GM19351 (cell line): ENCODE measurements around the gene PRR29.

ENCODE experiments used
- ATAC-seq: cut with Tn5 transposase; IDR thresholded peaks from one replicate; pipeline ENCODE4 v1.9.1; 2021; ENCODE audit warnings: mild to moderate bottlenecking, moderate library complexity; ENCODE audit not compliant: unreplicated experiment

PRR29 gene

DNA sequence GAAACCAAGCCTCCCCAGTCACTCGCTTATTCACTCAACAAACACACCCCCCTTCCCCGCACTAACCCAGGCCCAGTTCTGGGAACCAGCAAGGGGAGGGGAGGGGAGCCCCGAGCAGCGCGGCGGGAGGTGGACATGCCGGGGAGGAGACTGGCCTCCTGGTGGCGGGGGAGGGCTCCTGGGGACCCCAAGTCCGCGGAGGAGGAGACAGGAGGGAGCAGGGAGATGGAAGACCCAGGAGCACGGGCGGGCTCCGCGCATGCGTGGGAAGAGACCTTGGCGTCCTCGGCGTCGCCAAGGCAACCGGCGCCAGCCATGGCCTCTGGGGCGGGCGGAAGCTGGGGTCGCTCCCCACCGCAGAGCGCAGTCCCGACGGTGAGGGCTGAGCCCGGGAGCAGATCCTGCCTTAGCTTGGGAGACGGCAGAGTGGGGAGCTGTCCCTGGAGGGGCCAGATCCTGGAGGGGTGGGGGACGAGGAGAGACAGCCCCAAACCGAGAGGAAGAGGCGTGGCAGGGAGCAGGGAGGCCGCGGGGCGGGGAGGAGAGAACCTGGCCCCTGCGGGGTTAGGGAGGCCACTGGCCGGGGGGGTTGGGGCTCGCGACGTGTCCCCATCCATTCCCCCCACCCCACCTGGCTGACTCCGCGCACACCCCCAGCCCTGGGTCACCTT lies at the start of gene PRR29:
Gene PRR29, plus strand, starts transcription at position 302 of the 671 bp plus-strand sequence. Its CDS starts 14 bp downstream, at position 316.
- peak; percentile 59 for ATAC-seq

DNA sequence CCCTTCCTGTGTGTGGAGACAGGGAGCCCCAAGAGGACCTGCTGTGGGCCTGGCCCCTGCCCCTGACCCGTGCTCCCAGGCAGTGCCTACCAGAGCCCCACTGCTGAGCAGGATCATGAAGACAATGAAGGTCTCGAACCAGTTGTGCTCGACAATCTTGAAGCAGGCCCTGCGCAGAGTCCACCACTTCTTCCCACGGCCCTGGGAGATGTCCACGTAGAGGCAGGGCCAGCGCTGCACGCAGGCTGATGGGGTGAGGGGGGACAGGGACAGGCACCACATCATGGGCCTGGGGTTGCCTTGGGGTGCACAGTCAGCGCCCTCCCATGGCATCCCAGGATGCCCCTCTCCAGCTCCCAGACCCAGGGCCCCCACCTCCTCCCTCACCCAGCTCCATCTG lies 49.6 kb upstream of the PRR29 start:
- no peak for ATAC-seq

- no peak for ATAC-seq
Observed at GRCh38 chr17:63949576-63950250, 48.4 kb upstream of the PRR29 start.

DNA sequence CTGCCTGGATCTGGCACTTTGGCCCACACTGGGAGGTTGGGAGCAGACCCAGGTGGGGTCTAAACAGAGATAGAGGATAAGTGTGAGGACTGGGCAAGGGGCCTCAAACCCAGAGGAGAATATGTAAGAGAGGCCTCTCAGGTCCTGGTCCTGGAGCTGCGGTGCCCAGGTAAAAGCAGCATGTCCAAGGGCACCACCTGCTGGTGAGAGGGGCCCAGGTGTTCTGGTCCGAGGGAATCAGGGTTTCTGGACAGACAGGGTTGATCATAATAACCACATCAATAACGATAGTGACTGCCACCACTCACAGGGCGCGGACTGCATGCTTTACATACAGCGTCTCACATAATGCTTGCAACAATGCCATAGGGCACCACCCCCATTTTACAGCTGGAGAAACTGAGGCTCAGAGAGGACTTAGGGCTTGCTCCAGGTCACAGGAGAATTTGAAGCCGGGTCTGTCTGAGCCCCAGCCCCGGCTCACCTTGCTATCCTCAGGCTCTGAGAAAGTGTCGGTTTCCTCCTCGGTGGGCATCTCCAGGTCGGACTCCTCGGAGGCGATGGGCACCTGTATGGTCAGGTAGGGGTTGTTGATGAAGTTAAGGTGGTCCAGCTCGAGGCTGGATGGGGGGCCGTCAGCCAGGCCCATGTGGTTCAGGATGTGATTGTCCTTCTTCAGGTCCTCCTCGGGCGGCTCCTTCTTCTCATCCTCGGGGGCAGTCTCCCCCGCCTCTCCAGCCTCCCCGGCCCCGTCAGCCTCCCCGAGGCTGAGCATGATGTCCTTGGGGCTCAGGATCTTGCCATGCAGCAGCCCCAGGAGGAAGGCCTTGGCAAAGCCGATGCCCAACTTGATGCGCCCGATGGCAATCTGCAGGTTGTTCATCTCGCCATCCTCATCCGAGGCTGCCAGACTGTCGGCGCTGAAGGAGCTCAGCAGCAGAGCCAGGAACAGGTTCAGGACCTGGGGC lies 46.9 kb upstream of the PRR29 start:
- no peak for ATAC-seq

GRCh38 chr17:63954402-63955063 lies 43.6 kb upstream of the PRR29 start:
- ATAC-seq = no peak

DNA sequence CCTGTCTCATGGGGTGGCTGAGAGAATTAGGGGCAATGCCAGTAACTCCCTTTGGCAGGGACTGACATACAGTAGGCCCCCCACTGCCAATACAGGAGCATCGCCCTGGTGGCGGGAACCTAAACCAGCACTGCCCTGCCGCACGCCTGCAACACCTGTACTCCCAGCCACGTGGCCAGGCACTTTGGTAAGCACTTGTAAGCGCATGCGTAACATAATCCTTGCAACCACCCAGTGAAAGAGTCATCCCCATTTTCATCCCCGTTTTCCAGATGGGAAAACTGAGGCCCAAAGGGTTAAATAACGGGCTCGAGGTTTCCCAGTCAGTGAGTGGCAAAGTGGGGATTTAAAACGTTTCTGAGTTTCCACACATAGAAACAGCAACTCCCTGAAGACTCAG lies 42.9 kb upstream of the PRR29 start:
- no peak for ATAC-seq

DNA sequence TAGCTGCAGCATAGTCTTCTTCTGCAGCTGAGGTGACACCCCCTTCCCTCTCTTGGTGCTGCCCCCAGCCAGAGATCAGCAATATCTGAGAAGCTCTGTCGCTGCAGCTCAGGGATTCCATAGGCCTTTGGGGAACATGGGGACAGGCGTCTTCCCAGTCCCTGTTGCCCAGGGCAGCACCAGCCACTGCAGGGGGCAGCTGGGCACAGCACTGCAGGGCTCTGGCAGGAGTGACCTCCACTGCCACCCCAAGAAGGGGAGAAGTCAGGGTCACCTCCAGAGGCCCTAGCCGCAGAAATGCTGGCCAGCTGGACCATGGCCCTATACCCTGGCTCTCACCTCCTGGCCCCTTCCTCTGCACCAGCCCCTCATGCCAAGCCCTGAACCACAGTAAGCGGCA lies 42.4 kb upstream of the PRR29 start:
- ATAC-seq = no peak

DNA sequence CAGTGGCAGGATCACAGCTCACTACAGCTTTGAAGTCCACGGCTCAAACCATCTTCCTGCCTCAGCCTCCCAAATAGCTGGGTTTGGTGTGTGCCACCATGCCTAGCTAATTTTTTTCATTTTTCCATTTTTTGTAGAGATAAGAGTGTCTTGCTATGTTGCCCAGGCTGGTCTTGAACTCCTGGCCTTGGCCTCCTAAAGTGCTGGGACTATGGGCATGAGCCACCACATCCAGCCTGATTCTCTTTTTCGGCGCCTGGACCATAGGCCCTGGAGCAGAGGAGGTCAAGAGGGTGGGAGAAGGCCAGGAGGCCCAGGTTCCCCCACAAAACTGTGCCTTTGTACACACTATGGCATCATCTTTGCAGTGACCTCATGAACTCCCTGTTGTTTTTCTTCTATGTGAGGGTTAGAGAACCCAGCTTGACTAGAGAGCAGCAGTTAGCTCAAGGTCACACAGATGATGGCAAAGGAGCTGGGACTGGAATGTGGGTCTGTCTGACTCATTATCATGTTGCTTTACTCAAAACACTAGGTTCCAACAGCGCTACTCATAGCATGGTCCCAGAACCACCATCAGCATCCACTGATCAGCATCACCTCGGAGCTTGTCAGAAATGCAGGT lies 41.7 kb upstream of the PRR29 start:
- ATAC-seq = no peak

DNA sequence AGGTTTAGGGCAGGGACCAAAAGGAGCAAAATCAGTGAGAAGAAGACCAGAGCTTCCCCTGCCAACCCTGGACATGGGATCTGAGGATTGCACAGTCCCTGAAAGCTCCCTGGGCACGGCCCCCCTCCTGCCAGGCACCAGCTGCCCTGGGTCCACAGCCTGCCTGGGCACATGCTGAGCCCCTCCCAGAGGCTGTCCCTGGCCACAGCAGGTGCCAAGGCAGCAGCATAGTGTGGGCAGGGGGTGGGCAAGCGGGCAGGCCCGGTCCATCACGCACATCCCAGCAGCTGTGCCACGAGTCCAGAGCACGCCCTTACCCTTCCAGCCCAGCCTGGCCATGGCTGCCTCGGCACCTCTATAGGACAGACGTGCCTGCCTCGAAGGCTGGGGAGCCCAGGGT lies 38.1 kb upstream of the PRR29 start:
- no peak for ATAC-seq

GRCh38 chr17:63960430-63960829 lies 37.7 kb upstream of the PRR29 start:
- ATAC-seq = no peak

GRCh38 chr17:63961355-63962212 lies 36.6 kb upstream of the PRR29 start:
- no peak for ATAC-seq

GRCh38 chr17:63962298-63962744 lies 35.8 kb upstream of the PRR29 start:
- no peak for ATAC-seq

GRCh38 chr17:63963123-63963522 lies 35.0 kb upstream of the PRR29 start:
- no peak for ATAC-seq

DNA sequence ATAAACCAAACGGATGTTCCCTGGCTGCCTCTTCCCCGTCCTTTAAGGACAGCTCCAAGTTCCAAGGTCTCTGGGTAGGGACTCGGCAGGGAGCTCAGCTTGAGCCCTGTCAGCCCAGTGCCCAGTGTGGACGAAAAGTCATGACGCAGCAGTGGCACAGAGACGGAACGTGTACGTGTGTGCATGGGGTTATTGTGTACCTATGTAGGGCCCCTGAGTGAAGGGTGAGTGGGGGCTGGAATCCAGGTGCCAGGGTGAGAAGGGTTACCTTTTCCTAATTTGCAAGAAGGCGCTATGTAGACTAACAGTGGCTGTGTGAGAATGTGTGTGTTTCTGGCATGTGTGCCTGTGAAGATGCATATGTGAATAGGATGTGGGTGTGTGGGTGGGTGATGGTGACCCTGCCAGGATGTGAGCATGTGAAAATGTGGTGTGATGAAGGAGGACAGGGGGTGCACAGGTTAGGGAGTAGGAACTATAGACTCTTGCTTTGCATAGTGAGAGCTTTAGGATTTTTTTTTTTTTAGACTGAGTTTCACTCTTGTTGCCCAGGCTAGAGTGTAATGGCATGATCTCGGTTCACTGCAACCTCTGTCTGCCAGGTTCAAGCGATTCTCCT lies 31.4 kb upstream of the PRR29 start:
- ATAC-seq = peak; percentile 65

DNA sequence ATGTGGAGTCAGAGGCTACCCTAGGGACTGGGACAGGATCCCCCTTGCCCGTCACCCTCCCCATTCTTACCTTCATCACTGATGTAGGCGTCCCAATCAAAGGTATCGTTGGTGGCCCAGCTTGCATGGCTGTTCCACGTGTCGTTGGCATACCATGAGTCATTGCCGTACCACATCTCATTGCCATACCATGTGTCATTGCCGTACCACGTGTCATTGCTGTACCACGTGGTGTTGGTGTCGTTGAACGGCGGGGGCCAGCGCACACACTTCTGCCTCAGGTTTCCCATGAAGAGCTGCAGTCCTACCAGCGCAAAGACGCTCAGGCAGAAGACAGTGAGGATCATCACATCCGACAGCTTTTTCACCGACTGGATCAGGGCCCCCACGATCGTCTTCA lies 30.2 kb upstream of the PRR29 start:
- no peak for ATAC-seq

DNA sequence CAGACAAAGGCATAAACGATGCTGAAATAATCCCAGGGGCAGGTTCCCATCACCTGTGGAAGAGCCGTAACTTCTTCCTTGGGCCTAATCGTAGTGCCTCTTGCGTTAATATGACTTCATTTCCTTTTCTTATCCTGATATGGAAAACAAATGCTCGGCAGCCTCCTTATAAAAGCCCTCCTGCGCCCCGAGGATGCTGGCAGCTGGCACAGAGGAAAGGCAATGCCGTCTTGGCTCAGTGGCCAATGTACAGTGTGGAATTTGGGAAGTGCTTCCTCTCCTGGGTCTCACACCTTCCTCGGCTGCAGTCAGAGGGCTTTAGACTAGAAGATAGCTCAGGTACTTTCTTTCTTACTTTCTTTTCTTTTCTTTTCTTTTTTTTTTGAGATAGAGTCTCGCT lies 28.9 kb upstream of the PRR29 start:
- ATAC-seq = no peak

DNA sequence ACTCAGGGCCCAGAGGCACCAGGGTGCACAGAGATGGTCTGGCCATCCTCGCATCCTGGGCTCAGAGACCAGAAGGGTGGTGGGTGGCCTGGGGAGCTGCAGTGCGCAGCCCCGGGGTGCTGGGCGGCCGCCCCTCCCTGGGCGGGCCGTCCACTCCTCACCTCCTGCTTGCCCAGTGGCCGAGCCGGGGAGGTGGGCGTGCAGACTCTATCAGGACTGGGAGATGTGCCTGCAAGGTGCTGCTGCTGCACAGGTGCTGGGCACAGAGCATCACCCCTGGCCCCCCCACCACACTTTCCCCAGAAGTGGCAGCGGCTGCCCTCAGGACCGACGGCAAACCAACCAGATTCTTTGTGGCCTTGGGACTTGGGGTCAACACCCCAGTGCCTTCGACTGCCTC lies 25.4 kb upstream of the PRR29 start, which contains the start of gene SCN4A:
Gene SCN4A, minus strand, starts transcription at position 123 of the 400 bp plus-strand sequence. Its CDS starts 77 bp downstream, at position 46.
- no peak for ATAC-seq

GRCh38 chr17:63973247-63973646 lies 24.9 kb upstream of the PRR29 start:
- ATAC-seq = no peak
